Memory B cell (primary cell): ENCODE data around the gene CRADD.
"Not testable (repeated sequence)": the region's sequence is repeated elsewhere in the genome, so short reads cannot be mapped to it uniquely, and the experiment has no call there.

ENCODE experiments used
- ATAC-seq: fragments of 150-1000 bp; cut with Tn5 transposase; 2 replicates; pipeline ENCODE4 v1.10.0; 2021; ENCODE audit warnings: low read depth, mild to moderate bottlenecking, moderate library complexity
- DNase-seq, 2 donors: peaks; one replicate each; pipeline ENCODE4 v3.0.0; 2022; ENCODE audit warnings: low spot score in 2 of 2
- H3K27ac Mint-ChIP-seq: one replicate; pipeline ENCODE4 v1.8.0; 2022; ENCODE audit warnings: mild to moderate bottlenecking, moderate library complexity, mixed read lengths
- H3K27me3 Mint-ChIP-seq: one replicate; pipeline ENCODE4 v1.8.0; 2022; ENCODE audit warnings: mixed read lengths
- H3K36me3 Mint-ChIP-seq: one replicate; pipeline ENCODE4 v1.8.0; 2022; ENCODE audit warnings: mild to moderate bottlenecking, mixed read lengths
- H3K4me1 Mint-ChIP-seq: one replicate; pipeline ENCODE4 v1.8.0; 2022; ENCODE audit warnings: mixed read lengths
- H3K4me3 Mint-ChIP-seq: one replicate; pipeline ENCODE4 v1.8.0; 2022; ENCODE audit warnings: mild to moderate bottlenecking, moderate library complexity, mixed read lengths
- H3K9me3 Mint-ChIP-seq: one replicate; pipeline ENCODE4 v1.8.0; 2022; ENCODE audit warnings: mixed read lengths

Gene CRADD

GRCh38 chr12:93773122-93773871 is 96.1 kb downstream of the CRADD start:
- Mint-ChIP-seq H3K27ac (peak overlapping the region; percentile 18), H3K9me3 (no peaks in the 10 kb centered on the region), H3K27me3 (no peaks in the 10 kb centered on the region), H3K36me3 (peaks cover 12% of the 10 kb centered on the region), H3K4me1 (peaks cover 17% of the 10 kb centered on the region), H3K4me3 (no peak overlapping the region)
- peak; percentile 54 for ATAC-seq
- no peak for DNase-seq

GRCh38 chr12:93776581-93777018 is 99.4 kb downstream of the CRADD start:
- Mint-ChIP-seq H3K4me1 (peaks cover 11% of the 10 kb centered on the region), H3K36me3 (peaks cover 12% of the 10 kb centered on the region), H3K27me3 (no peaks in the 10 kb centered on the region), H3K4me3 (no peak overlapping the region), H3K9me3 (peaks cover 2% of the 10 kb centered on the region), H3K27ac (no peak overlapping the region)
- DNase-seq = no peak
- ATAC-seq = no peak

GRCh38 chr12:93777254-93777653 is 100.1 kb downstream of the CRADD start:
- H3K36me3 Mint-ChIP-seq = peaks cover 13% of the 10 kb centered on the region
- H3K9me3 Mint-ChIP-seq = peaks cover 2% of the 10 kb centered on the region
- H3K27me3 Mint-ChIP-seq = no peaks in the 10 kb centered on the region
- no peak for ATAC-seq
- no peak overlapping the region for H3K27ac Mint-ChIP-seq
- H3K4me1 Mint-ChIP-seq = peaks cover 7% of the 10 kb centered on the region
- no peak for DNase-seq
- no peak overlapping the region for H3K4me3 Mint-ChIP-seq

- Mint-ChIP-seq H3K4me1 (peaks cover 4% of the 10 kb centered on the region), H3K27me3 (no peaks in the 10 kb centered on the region), H3K9me3 (peaks cover 2% of the 10 kb centered on the region), H3K4me3 (no peak overlapping the region), H3K36me3 (peaks cover 12% of the 10 kb centered on the region), H3K27ac (no peak overlapping the region)
- DNase-seq (no peak), ATAC-seq (no peak)
Observed at GRCh38 chr12:93778306-93778705, 101.1 kb downstream of the CRADD start.

GRCh38 chr12:93778766-93779165 is 101.6 kb downstream of the CRADD start:
- ATAC-seq (no peak), DNase-seq (no peak)
- Mint-ChIP-seq H3K36me3 (peaks cover 10% of the 10 kb centered on the region), H3K4me1 (peaks cover 2% of the 10 kb centered on the region), H3K4me3 (no peak overlapping the region), H3K27ac (no peak overlapping the region), H3K27me3 (no peaks in the 10 kb centered on the region), H3K9me3 (peaks cover 2% of the 10 kb centered on the region)

- Mint-ChIP-seq H3K4me3 (no peak overlapping the region), H3K9me3 (peaks cover 2% of the 10 kb centered on the region), H3K27me3 (no peaks in the 10 kb centered on the region), H3K36me3 (peaks cover 10% of the 10 kb centered on the region), H3K27ac (no peak overlapping the region), H3K4me1 (peaks cover 2% of the 10 kb centered on the region)
- ATAC-seq = no peak
- no peak for DNase-seq
Observed at GRCh38 chr12:93780101-93780641, 103.0 kb downstream of the CRADD start.

- not testable (repeated sequence) for H3K27ac Mint-ChIP-seq, ATAC-seq, DNase-seq, H3K9me3 Mint-ChIP-seq, H3K4me1 Mint-ChIP-seq, H3K27me3 Mint-ChIP-seq, H3K4me3 Mint-ChIP-seq
- H3K36me3 Mint-ChIP-seq = peaks cover 14% of the 10 kb centered on the region
Observed at GRCh38 chr12:93780886-93781285, 103.7 kb downstream of the CRADD start.

- not testable (repeated sequence) for DNase-seq, H3K9me3 Mint-ChIP-seq, H3K27ac Mint-ChIP-seq, ATAC-seq, H3K4me1 Mint-ChIP-seq, H3K4me3 Mint-ChIP-seq, H3K27me3 Mint-ChIP-seq
- H3K36me3 Mint-ChIP-seq = peaks cover 15% of the 10 kb centered on the region
Observed at GRCh38 chr12:93781961-93782360, 104.8 kb downstream of the CRADD start.

GRCh38 chr12:93782853-93783252 is 105.7 kb downstream of the CRADD start:
- Mint-ChIP-seq H3K4me1 (no peaks in the 10 kb centered on the region), H3K27me3 (no peaks in the 10 kb centered on the region), H3K4me3 (no peak overlapping the region), H3K36me3 (peaks cover 16% of the 10 kb centered on the region), H3K9me3 (peaks cover 2% of the 10 kb centered on the region), H3K27ac (no peak overlapping the region)
- ATAC-seq (no peak), DNase-seq (no peak)

- Mint-ChIP-seq H3K36me3 (peaks cover 19% of the 10 kb centered on the region), H3K27ac (no peak overlapping the region), H3K4me3 (no peak overlapping the region), H3K9me3 (peaks cover 2% of the 10 kb centered on the region), H3K4me1 (no peaks in the 10 kb centered on the region), H3K27me3 (no peaks in the 10 kb centered on the region)
- DNase-seq = no peak
- ATAC-seq = no peak
Observed at GRCh38 chr12:93783832-93784231, 106.7 kb downstream of the CRADD start.

- DNase-seq (no peak), ATAC-seq (no peak)
- Mint-ChIP-seq H3K4me1 (no peaks in the 10 kb centered on the region), H3K36me3 (peaks cover 19% of the 10 kb centered on the region), H3K27me3 (no peaks in the 10 kb centered on the region), H3K27ac (no peak overlapping the region), H3K9me3 (peaks cover 2% of the 10 kb centered on the region), H3K4me3 (no peak overlapping the region)
Observed at GRCh38 chr12:93784339-93785086, 107.3 kb downstream of the CRADD start.

GRCh38 chr12:93785249-93786010 is 108.3 kb downstream of the CRADD start:
- Mint-ChIP-seq H3K9me3 (peaks cover 2% of the 10 kb centered on the region), H3K4me1 (no peaks in the 10 kb centered on the region), H3K27ac (no peak overlapping the region), H3K36me3 (peaks cover 16% of the 10 kb centered on the region), H3K4me3 (no peak overlapping the region), H3K27me3 (no peaks in the 10 kb centered on the region)
- DNase-seq = no peak
- no peak for ATAC-seq

GRCh38 chr12:93786656-93787397 is 109.7 kb downstream of the CRADD start:
- DNase-seq (no peak), ATAC-seq (no peak)
- Mint-ChIP-seq H3K27ac (no peak overlapping the region), H3K36me3 (peaks cover 13% of the 10 kb centered on the region), H3K27me3 (no peaks in the 10 kb centered on the region), H3K4me3 (no peak overlapping the region), H3K4me1 (no peaks in the 10 kb centered on the region), H3K9me3 (no peaks in the 10 kb centered on the region)
